ENCODE results near the gene GPN1. TPM values are rescaled to one million over a fixed set of nuclear protein-coding genes. Genes with fewer than 3 reads are reported as not detected.

Gene GPN1
- total and polyA plus RNA-seq, 2 of the 8 experiments (the other 6 are each of a cell fraction or from before 2014, with no cell fraction given) = 38.7 to 43.5 TPM

- Histone ChIP-seq H3K4me1 (replicated peaks in 1 of 4; ENCODE audit: control insufficient read depth in 3 of 4, insufficient read depth in 4 of 4, low read length in 3 of 4) (no peaks in the 10 kb centered on the region), H2BK12ac (ENCODE audit: low read depth, low read length) (no peak overlapping the region), H2BK20ac (ENCODE audit: low read length) (no peak overlapping the region), H3K56ac (replicated peaks; ENCODE audit: insufficient read length, low read depth, low read length) (no peak overlapping the region), H3K9me3 (ENCODE audit: insufficient read depth in 2 of 2, low read depth in 1 of 2, low read length in 1 of 2) (no peaks in the 10 kb centered on the region), H2AFZ (ENCODE audit: low read length) (no peak overlapping the region), H4K8ac (ENCODE audit: extremely low read depth, insufficient read depth, low read length) (no peak overlapping the region), H2AK5ac (ENCODE audit: low read depth, low read length) (no peak overlapping the region), H2BK15ac (ENCODE audit: low read length) (no peak overlapping the region), H3K23ac (ENCODE audit: insufficient read length) (no peak overlapping the region), H2BK5ac (ENCODE audit: low read depth, low read length) (no peak overlapping the region), H4K91ac (replicated peaks; ENCODE audit: insufficient read length, low read length) (no peak overlapping the region), H3K79me1 (ENCODE audit: low read depth, low read length) (no peaks in the 10 kb centered on the region), H3K18ac (ENCODE audit: extremely low read depth, low read length) (no peak overlapping the region), H3K27ac (ENCODE audit: low read depth, low read length) (no peak overlapping the region), H3K4me3 (ENCODE audit: extremely low read depth in 1 of 4, insufficient read depth in 2 of 4, low read depth in 3 of 4, low read length in 4 of 4) (no peak overlapping the region), H2BK120ac (replicated peaks; ENCODE audit: low read depth, low read length) (no peak overlapping the region), H3K23me2 (ENCODE audit: low read depth, low read length) (no peaks in the 10 kb centered on the region), H3K14ac (ENCODE audit: insufficient read length) (no peak overlapping the region), H4K5ac (ENCODE audit: insufficient read length, low read depth, low read length) (no peak overlapping the region), H4K20me1 (replicated peaks in 1 of 2; ENCODE audit: control insufficient read depth in 1 of 2, insufficient read depth in 2 of 2, low read length in 2 of 2) (peaks cover 0 to 2% of the 10 kb centered on the region in 2 experiments), H3K9ac (replicated peaks in 1 of 4; ENCODE audit: extremely low read depth in 1 of 4, low read depth in 3 of 4, low read length in 3 of 4) (no peak overlapping the region), H3K27me3 (replicated peaks in 1 of 4; ENCODE audit: control insufficient read depth in 3 of 4, extremely low read depth in 1 of 4, insufficient read depth in 3 of 4, low read length in 3 of 4) (no peaks in the 10 kb centered on the region), H3K36me3 (ENCODE audit: control insufficient read depth in 2 of 4, insufficient read depth in 4 of 4, low read length in 3 of 4) (peaks cover 15 to 64% (median 53%) of the 10 kb centered on the region in 4 experiments), H3K79me2 (ENCODE audit: control insufficient read depth in 1 of 2, insufficient read depth in 2 of 2, low read length in 2 of 2) (no peaks in the 10 kb centered on the region), H3K4me2 (ENCODE audit: insufficient read depth in 1 of 2, low read depth in 2 of 2, low read length in 2 of 2) (no peak overlapping the region), H3K4ac (replicated peaks; ENCODE audit: insufficient read length, low read depth, low read length) (no peak overlapping the region)
- DNase-seq (ENCODE audit: low read depth in 1 of 2, low spot score in 2 of 2) (no peak), FAIRE-seq (no peak)
- no peak for TF ChIP-seq SP2 (IDR thresholded peaks at IDR 0.05; ENCODE audit: low read length)
- TF ChIP-seq FOSL1 (IDR thresholded peaks at IDR 0.05; ENCODE audit: insufficient read depth, low read depth, low read length) = no peak
- TF ChIP-seq SIN3A (conservative IDR thresholded peaks at IDR 0.05 in 1 of 2, IDR thresholded peaks at IDR 0.05 in 1 of 2; ENCODE audit: low read depth in 1 of 2, low read length in 2 of 2) = no peak
- CTCF ChIA-PET (ENCODE audit: partially characterized antibody) = interaction anchor here (1.5 kb wide), 1 partner anchor 47 kb away, joined by 4 read pairs; no protein-coding TSS in a partner anchor
- POLR2A ChIA-PET (ENCODE audit: partially characterized antibody) = interaction anchor here (0.7 to 1.7 kb wide), 2 partner anchors 9 to 14 kb away, joined by 4 read pairs; no protein-coding TSS in a partner anchor
- WGBS, 2 experiments (ENCODE audit: extremely low coverage in 1 of 2, insufficient coverage in 1 of 2, insufficient read length in 1 of 2, insufficient replicate concordance in 2 of 2, low coverage in 1 of 2, low lambda C conversion rate in 2 of 2, missing lambda C conversion rate in 1 of 2) = 90% methylated on average over 5 of the region's 5 CpGs; no CpG with 5 or more reads in 1 of the 2 experiments
Measured at GRCh38 chr2:27636766-27637165, 7.9 kb downstream of the GPN1 start.
